Stimulated activated CD4-positive, alpha-beta T cell treated with anti-CD3 and anti-CD28 coated beads, Interleukin-4, amount 100 ng/mL, for 48 hours (primary cell): ENCODE results near the gene ZEB2.

Source experiments
- DNase-seq, 2 donors: peaks; one replicate each; pipeline ENCODE4 v3.0.0-alpha.2; 2020; ENCODE audit warnings: low read depth in 2 of 2

The ZEB2 gene

GRCh38 chr2:144528108-144528507, 8.2 kb upstream of the ZEB2 start:
- DNase-seq, result no peak

- DNase-seq, result no peak
Measured at GRCh38 chr2:144526831-144527230, 6.9 kb upstream of the ZEB2 start.

- DNase-seq, result no peak
Measured at GRCh38 chr2:144524118-144525009, 4.4 kb upstream of the ZEB2 start.

- DNase-seq, result no peak
Measured at GRCh38 chr2:144523596-144524117, 3.7 kb upstream of the ZEB2 start.

GRCh38 chr2:144522897-144523595, 3.1 kb upstream of the ZEB2 start:
- DNase-seq, result no peak

- DNase-seq, result no peak
Measured at GRCh38 chr2:144522176-144522896, 2.4 kb upstream of the ZEB2 start.

- no peak for DNase-seq
Measured at GRCh38 chr2:144521686-144522085, 1.8 kb upstream of the ZEB2 start.

GRCh38 chr2:144520756-144521487, 1.0 kb upstream of the ZEB2 start:
- no peak for DNase-seq

GRCh38 chr2:144519597-144519933, 354 bp downstream of the ZEB2 start:
- DNase-seq, result no peak

- DNase-seq, result no peak
Measured at GRCh38 chr2:144518748-144519596, 947 bp downstream of the ZEB2 start.

GRCh38 chr2:144517866-144518747, 1.8 kb downstream of the ZEB2 start:
- no peak for DNase-seq

- no peak for DNase-seq
Measured at GRCh38 chr2:144516981-144517865, 2.7 kb downstream of the ZEB2 start.

GRCh38 chr2:144516411-144516980, 3.4 kb downstream of the ZEB2 start:
- no peak for DNase-seq

- no peak for DNase-seq
Measured at GRCh38 chr2:144515696-144516410, 4.1 kb downstream of the ZEB2 start.

GRCh38 chr2:144515099-144515695, 4.7 kb downstream of the ZEB2 start:
- no peak for DNase-seq

- no peak for DNase-seq
Measured at GRCh38 chr2:144514616-144515091, 5.3 kb downstream of the ZEB2 start.
